PC-9 (cell line): ENCODE results near the gene NEUROG3. TPM values are rescaled to one million over a fixed set of nuclear protein-coding genes. Genes with fewer than 3 reads are reported as not detected.

Experiments
- BruUV-seq: library from RNA; stranded (reverse); fragments of 400-500 nt; replicated peaks from 2 replicates; lab custom pipeline; 2021; lab: Mats Ljungman, UMichigan
- CTCF ChIA-PET: fragments of 300-600 bp; sonication (Branson Sonifier 250); formaldehyde crosslinking; loops from one replicate; lab custom pipeline; 2022; ENCODE audit warnings: antibody characterized with exemption; lab: Charles Lee
- POLR2A ChIA-PET: fragments of 300-600 bp; sonication (Branson Sonifier 250); formaldehyde crosslinking; loops from one replicate; lab custom pipeline; 2022; ENCODE audit warnings: antibody characterized with exemption; ENCODE audit not compliant: unreplicated experiment; lab: Charles Lee
- DNase-seq, 2 experiments: peaks; one replicate each; pipeline versions ENCODE4 v3.0.0 to v3.0.0-alpha.2; 2015 to 2022; ENCODE audit warnings: mixed read lengths in 1 of 2
- H2AFZ ChIP-seq: fragments of 200-600 bp; sonication (generic); 2 replicates; pipeline ENCODE4 v1.8.1; 2017; ENCODE audit warnings: antibody characterized with exemption
- H3F3A ChIP-seq: fragments of 200-600 bp; sonication (generic); 2 replicates; pipeline ENCODE4 v1.8.1; 2017; ENCODE audit warnings: antibody characterized with exemption, mild to moderate bottlenecking, low read depth; ENCODE audit not compliant: insufficient read depth
- H3K27ac ChIP-seq: fragments of 200-600 bp; sonication (generic); 2 replicates; pipeline ENCODE4 v1.6.1; 2016; ENCODE audit warnings: mixed run types
- H3K27me3 ChIP-seq: fragments of 200-600 bp; sonication (generic); 2 replicates; pipeline ENCODE4 v1.6.1; 2016; ENCODE audit warnings: low read depth, mixed run types; ENCODE audit not compliant: insufficient read depth
- H3K36me3 ChIP-seq: fragments of 200-600 bp; sonication (generic); 2 replicates; pipeline ENCODE4 v1.6.1; 2016; ENCODE audit warnings: low read depth, mixed run types
- H3K4me1 ChIP-seq: fragments of 200-600 bp; sonication (generic); replicated peaks from 2 replicates; pipeline ENCODE4 v1.6.1; 2016; ENCODE audit warnings: mixed run types; ENCODE audit not compliant: insufficient read depth
- H3K4me2 ChIP-seq: fragments of 200-600 bp; sonication (generic); 2 replicates; pipeline ENCODE4 v1.6.1; 2017; ENCODE audit warnings: mixed run types
- H3K4me3 ChIP-seq: fragments of 200-600 bp; sonication (generic); 2 replicates; pipeline ENCODE4 v1.6.1; 2016; ENCODE audit warnings: mixed run types
- H3K79me2 ChIP-seq: fragments of 200-600 bp; sonication (generic); 2 replicates; pipeline ENCODE4 v1.6.1; 2017; ENCODE audit warnings: low read depth, mixed run types
- H3K9me2 ChIP-seq: fragments of 200-600 bp; sonication (generic); 2 replicates; pipeline ENCODE4 v1.8.1; 2017; ENCODE audit warnings: mild to moderate bottlenecking; ENCODE audit not compliant: insufficient read depth
- H3K9me3 ChIP-seq: fragments of 200-600 bp; sonication (generic); 2 replicates; pipeline ENCODE4 v1.8.1; 2016; ENCODE audit warnings: low read depth; ENCODE audit not compliant: insufficient read depth
- H4K20me1 ChIP-seq: fragments of 200-600 bp; sonication (generic); 2 replicates; pipeline ENCODE4 v1.8.1; 2017; ENCODE audit not compliant: insufficient read depth
- EZH2 ChIP-seq: fragments of 200-600 bp; sonication (generic); IDR thresholded peaks from 2 replicates; pipeline ENCODE4 v1.8.0; 2017; ENCODE audit warnings: antibody characterized with exemption, low read depth
- intact Hi-C: fragments of 100-400 bp; cut with micrococcal nuclease; formaldehyde crosslinking; loops from one replicate; pipeline ENCODE4 v1.10.0; 2022; ENCODE audit not compliant: unreplicated experiment
- total RNA-seq: library from RNA; stranded (reverse); gene quantifications from 2 replicates; pipeline ENCODE4 v1.2.3, GENCODE V29; 2021
- TF ChIP-seq, protein P1 (sequence below): fragments of 200-600 bp; sonication (generic); conservative IDR thresholded peaks from 2 replicates; pipeline ENCODE4 v1.6.1; 2017; ENCODE audit warnings: mixed run types, antibody characterized with exemption, mild to moderate bottlenecking, moderate library complexity

The NEUROG3 gene
- total RNA-seq, 1 experiment from 2014 or later, result not detected

DNA sequence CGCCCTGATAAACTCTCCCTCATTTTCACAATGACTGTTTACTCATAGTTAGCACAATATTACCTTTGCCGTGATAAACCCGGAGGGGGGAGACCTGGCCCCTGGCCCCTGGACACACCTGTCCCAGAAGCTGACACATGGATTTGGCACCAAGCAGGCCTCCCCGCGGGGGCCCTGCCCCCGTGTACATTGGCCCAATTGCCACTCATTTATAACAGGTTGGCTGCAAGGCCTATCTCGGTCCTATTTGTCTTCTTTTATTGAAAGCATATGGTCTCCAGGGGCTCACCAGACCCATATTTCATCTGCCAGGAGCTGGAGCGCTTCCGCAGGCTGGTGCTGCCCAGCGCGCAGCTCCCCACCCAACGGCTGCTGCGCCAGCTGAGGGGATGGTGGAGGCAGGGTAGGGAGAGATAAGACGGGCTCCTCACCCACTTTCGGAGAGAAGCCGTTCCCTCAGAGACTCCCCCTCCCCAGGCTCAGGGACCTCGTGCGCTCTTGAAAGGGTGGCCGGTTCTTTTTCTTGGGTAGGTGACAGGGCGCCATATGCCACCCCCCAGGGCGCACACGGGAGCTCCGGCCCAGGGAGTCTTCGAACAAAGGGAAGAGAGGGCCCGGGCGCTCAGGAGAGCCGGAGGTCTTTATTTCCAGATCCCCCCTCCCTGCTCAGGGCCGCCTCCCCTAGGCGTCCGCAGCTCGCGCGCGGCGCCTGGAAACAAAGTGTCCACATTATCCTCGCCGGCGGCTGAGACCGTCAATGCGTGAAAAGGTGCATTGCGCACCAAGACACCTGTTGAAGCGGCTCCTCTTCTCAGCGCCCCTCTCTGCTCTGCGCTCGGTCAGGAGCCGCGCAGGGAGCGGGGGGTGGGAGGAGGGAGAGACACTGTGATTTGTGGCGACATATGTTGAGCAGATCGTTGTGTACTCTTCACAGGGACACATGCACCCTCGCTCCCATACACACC, 4.3 kb upstream of the NEUROG3 start:
- no peaks in the 10 kb centered on the region for H3K36me3 ChIP-seq
- no peaks in the 10 kb centered on the region for H3K79me2 ChIP-seq
- no peaks in the 10 kb centered on the region for H3K9me2 ChIP-seq
- H3K9me3 ChIP-seq, result no peaks in the 10 kb centered on the region
- H3K27ac ChIP-seq, result no peak overlapping the region
- POLR2A ChIA-PET, result no interaction called here
- peaks cover 94% of the 10 kb centered on the region for H3K27me3 ChIP-seq
- H3K4me3 ChIP-seq, result no peak overlapping the region
- intact Hi-C loops, result no loop called here
- no peak overlapping the region for H2AFZ ChIP-seq
- DNase-seq, result peak in 1 of 2 experiments; percentile 26
- peaks cover 7% of the 10 kb centered on the region; the same call in 1 of the 2 replicates for H4K20me1 ChIP-seq
- H3K4me2 ChIP-seq, result no peak overlapping the region
- H3K4me1 ChIP-seq, result no peaks in the 10 kb centered on the region
- TF ChIP-seq, protein P1, sequence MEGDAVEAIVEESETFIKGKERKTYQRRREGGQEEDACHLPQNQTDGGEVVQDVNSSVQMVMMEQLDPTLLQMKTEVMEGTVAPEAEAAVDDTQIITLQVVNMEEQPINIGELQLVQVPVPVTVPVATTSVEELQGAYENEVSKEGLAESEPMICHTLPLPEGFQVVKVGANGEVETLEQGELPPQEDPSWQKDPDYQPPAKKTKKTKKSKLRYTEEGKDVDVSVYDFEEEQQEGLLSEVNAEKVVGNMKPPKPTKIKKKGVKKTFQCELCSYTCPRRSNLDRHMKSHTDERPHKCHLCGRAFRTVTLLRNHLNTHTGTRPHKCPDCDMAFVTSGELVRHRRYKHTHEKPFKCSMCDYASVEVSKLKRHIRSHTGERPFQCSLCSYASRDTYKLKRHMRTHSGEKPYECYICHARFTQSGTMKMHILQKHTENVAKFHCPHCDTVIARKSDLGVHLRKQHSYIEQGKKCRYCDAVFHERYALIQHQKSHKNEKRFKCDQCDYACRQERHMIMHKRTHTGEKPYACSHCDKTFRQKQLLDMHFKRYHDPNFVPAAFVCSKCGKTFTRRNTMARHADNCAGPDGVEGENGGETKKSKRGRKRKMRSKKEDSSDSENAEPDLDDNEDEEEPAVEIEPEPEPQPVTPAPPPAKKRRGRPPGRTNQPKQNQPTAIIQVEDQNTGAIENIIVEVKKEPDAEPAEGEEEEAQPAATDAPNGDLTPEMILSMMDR, result no peak
- no peak for TF ChIP-seq EZH2
- H3F3A ChIP-seq, result no peaks in the 10 kb centered on the region
- CTCF ChIA-PET, result no interaction called here
- BruUV-seq, result no TSS peak

DNA sequence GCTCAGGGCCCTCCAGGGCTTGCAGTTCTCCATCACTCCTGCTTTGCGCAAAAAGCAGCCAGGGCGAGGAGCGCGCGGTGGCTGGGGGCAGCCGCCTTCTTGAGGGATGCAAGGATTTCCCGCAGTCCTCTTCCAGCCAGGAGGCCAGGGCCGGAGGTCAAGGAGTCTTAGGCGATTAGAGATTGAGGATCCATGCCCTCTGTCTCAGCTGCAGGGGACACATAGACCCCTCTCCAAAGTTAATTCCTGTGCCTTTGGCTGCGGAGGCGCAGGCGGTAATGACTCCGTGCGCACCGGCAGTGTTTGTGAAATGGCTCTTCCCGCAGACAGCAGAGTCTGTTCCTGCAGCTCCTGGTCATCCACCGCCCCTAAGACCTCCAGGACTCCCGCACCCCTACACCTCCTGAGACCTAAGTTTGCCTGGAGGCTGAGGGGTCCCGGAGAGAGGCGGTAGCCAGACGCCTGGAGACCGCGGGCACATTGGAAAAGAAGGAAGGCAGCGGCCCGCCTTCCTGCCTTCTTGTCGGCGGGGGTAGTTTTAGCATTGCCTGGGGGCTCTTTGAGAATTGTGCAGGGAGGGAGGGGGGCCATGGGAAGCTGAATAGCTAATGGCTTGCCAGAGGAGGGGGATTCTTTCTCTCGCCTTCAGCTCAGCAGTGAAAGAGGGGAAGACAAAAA, 3.3 kb upstream of the NEUROG3 start:
- Histone ChIP-seq H3K9me3 (no peaks in the 10 kb centered on the region), H3K36me3 (no peaks in the 10 kb centered on the region), H4K20me1 (peaks cover 7% of the 10 kb centered on the region; the same call in 1 of the 2 replicates), H3K4me2 (no peak overlapping the region), H3K27ac (no peak overlapping the region), H3K79me2 (no peaks in the 10 kb centered on the region), H2AFZ (no peak overlapping the region), H3K27me3 (peaks cover 98% of the 10 kb centered on the region), H3F3A (no peaks in the 10 kb centered on the region), H3K4me1 (no peaks in the 10 kb centered on the region), H3K9me2 (no peaks in the 10 kb centered on the region), H3K4me3 (no peak overlapping the region)
- POLR2A ChIA-PET, result no interaction called here
- no peak for TF ChIP-seq EZH2
- TF ChIP-seq, protein P1, result no peak
- BruUV-seq, result no TSS peak
- CTCF ChIA-PET, result no interaction called here
- DNase-seq, result peak in 1 of 2 experiments; percentile 29
- intact Hi-C loops, result no loop called here

GRCh38 chr10:69575164-69575722, 2.0 kb upstream of the NEUROG3 start:
- peaks cover 98% of the 10 kb centered on the region for H3K27me3 ChIP-seq
- H3F3A ChIP-seq, result no peaks in the 10 kb centered on the region
- H3K4me3 ChIP-seq, result no peak overlapping the region

More at GRCh38 chr10:69575164-69575722, 2.0 kb upstream of the NEUROG3 start:
- Histone ChIP-seq H3K9me3 (no peaks in the 10 kb centered on the region), H2AFZ (no peak overlapping the region), H3K36me3 (no peaks in the 10 kb centered on the region), H4K20me1 (peaks cover 7% of the 10 kb centered on the region; the same call in 1 of the 2 replicates), H3K4me1 (no peaks in the 10 kb centered on the region), H3K9me2 (no peaks in the 10 kb centered on the region), H3K27ac (no peak overlapping the region), H3K4me2 (no peak overlapping the region), H3K79me2 (no peaks in the 10 kb centered on the region)
- no peak for DNase-seq
- no TSS peak for BruUV-seq
- CTCF ChIA-PET, result no interaction called here
- intact Hi-C loops, result no loop called here
- TF ChIP-seq EZH2, result no peak
- TF ChIP-seq, protein P1, result no peak
- POLR2A ChIA-PET, result no interaction called here
